A549 (cell line): Measurements from ENCODE around the gene DISP1. TPM values are rescaled to one million over a fixed set of nuclear protein-coding genes. Genes with fewer than 3 reads are reported as not detected.

Experiments used
- ATAC-seq, 2 experiments: fragments of 200-7000 bp in 1 of 2; fragments of >200 bp in 1 of 2; cut with Nextera tagmentation in 1 of 2; cut with Tn5 transposase in 1 of 2; 3 replicates each; pipeline versions ENCODE4 v1.8.0 to v1.9.1; 2018 to 2020; ENCODE audit warnings: mild to moderate bottlenecking in 1 of 2, moderate library complexity in 1 of 2
- CTCF ChIA-PET: fragments of 300-600 bp; sonication (Branson Sonifier 250); formaldehyde crosslinking; extraction: SDS; loops from one replicate; lab custom pipeline; 2021; ENCODE audit warnings: antibody characterized with exemption, inconsistent platforms; lab: Yijun Ruan, JAX
- POLR2A ChIA-PET: fragments of 350-600 bp; formaldehyde crosslinking; extraction: SDS; loops from one replicate; lab custom pipeline; 2021; ENCODE audit warnings: antibody characterized with exemption, inconsistent platforms; lab: Yijun Ruan, JAX
- DNase-seq, 2 experiments: peaks; one replicate each; pipeline versions ENCODE4 v3.0.0 to v3.0.0-alpha.2; 2011 to 2016; ENCODE audit warnings: low read depth in 1 of 2, low spot score in 1 of 2
- FAIRE-seq: peaks from 2 replicates; lab custom pipeline; 2011; peaks lifted over from hg19 to GRCh38; lab: Jason Lieb, UNC
- H3K27ac ChIP-seq, 2 experiments: fragments of >200 bp; sonication (Bioruptor Twin); formaldehyde crosslinking; 3 replicates each; pipeline ENCODE4 v1.5.1; 2016 to 2017
- H3K4me1 ChIP-seq: fragments of >200 bp; sonication (Bioruptor Twin); formaldehyde crosslinking; 3 replicates; pipeline ENCODE4 v1.6.1; 2016
- H3K4me2 ChIP-seq: fragments of >200 bp; sonication (Bioruptor Twin); formaldehyde crosslinking; 3 replicates; pipeline ENCODE4 v1.6.1; 2016
- H3K4me3 ChIP-seq: fragments of >200 bp; sonication (Bioruptor Twin); formaldehyde crosslinking; 3 replicates; pipeline ENCODE4 v1.5.1; 2016
- H3K9me3 ChIP-seq: fragments of >200 bp; sonication (Bioruptor Twin); formaldehyde crosslinking; 3 replicates; pipeline ENCODE4 v1.6.1; 2016
- BHLHE40 ChIP-seq: IDR thresholded peaks from 2 replicates; pipeline ENCODE4 v1.6.1; 2012; ENCODE audit warnings: low read depth, low read length, inconsistent platforms
- CBX2 ChIP-seq: fragments of 200-600 bp; sonication (generic); IDR thresholded peaks from 2 replicates; pipeline ENCODE4 v1.6.1; 2016; ENCODE audit warnings: low read depth, mild to moderate bottlenecking, borderline replicate concordance
- CEBPB ChIP-seq, 2 experiments: fragments of >200 bp in 1 of 2; sonication (Bioruptor Twin) in 1 of 2; formaldehyde crosslinking in 1 of 2; IDR thresholded peaks; 2 replicates each; pipeline ENCODE4 v1.6.1; 2012 to 2016
- CHD2 ChIP-seq: fragments of 150-350 bp; IDR thresholded peaks from 2 replicates; pipeline ENCODE4 v1.6.1; 2014; ENCODE audit warnings: low read length; ENCODE audit not compliant: partially characterized antibody
- EHF ChIP-seq: fragments of 250-450 bp; sonication (Bioruptor Pico); IDR thresholded peaks from 2 replicates; pipeline ENCODE4 v1.5.0; 2020; ENCODE audit warnings: mild to moderate bottlenecking
- FOSB ChIP-seq: fragments of 250-450 bp; sonication (Bioruptor Pico); IDR thresholded peaks from 2 replicates; pipeline ENCODE4 v1.5.0; 2020; ENCODE audit warnings: mild to moderate bottlenecking, moderate library complexity
- FOSL2 ChIP-seq, 2 experiments: fragments of 450-650 bp in 1 of 2; fragments of >200 bp in 1 of 2; sonication (Bioruptor Twin) in 1 of 2; formaldehyde crosslinking; IDR thresholded peaks; 2 replicates each; pipeline versions ENCODE4 v1.5.0 to v1.6.1; 2016 to 2020; ENCODE audit warnings: mild to moderate bottlenecking in 1 of 2, moderate library complexity in 1 of 2
- HDAC2 ChIP-seq: fragments of 200-600 bp; sonication (generic); IDR thresholded peaks from 2 replicates; pipeline ENCODE4 v1.6.1; 2016
- HEYL ChIP-seq: fragments of 250-450 bp; sonication (Bioruptor Pico); IDR thresholded peaks from 2 replicates; pipeline ENCODE4 v1.8.0; 2021; ENCODE audit warnings: mild to moderate bottlenecking, moderate library complexity
- HOXA7 ChIP-seq: fragments of 250-450 bp; sonication (Bioruptor Pico); IDR thresholded peaks from 2 replicates; pipeline ENCODE4 v1.5.0; 2020; ENCODE audit warnings: mild to moderate bottlenecking, moderate library complexity
- JUNB ChIP-seq: fragments of >200 bp; sonication (Bioruptor Twin); formaldehyde crosslinking; IDR thresholded peaks from 2 replicates; pipeline ENCODE4 v1.6.1; 2016
- MAFK ChIP-seq: fragments of 450-650 bp; IDR thresholded peaks from 2 replicates; pipeline ENCODE4 v1.6.1; 2014; ENCODE audit not compliant: partially characterized antibody
- NFE2L2 ChIP-seq: fragments of 150-350 bp; conservative IDR thresholded peaks from 2 replicates; pipeline ENCODE4 v1.6.1; 2014; ENCODE audit warnings: low read length
- POLR2A ChIP-seq: IDR thresholded peaks from 2 replicates; pipeline ENCODE4 v1.6.1; 2012; ENCODE audit warnings: mild to moderate bottlenecking, low read length
- RCOR1 ChIP-seq: fragments of 150-350 bp; IDR thresholded peaks from 2 replicates; pipeline ENCODE4 v1.6.1; 2014; ENCODE audit warnings: antibody characterized with exemption, low read length, low read depth
- RFX5 ChIP-seq: fragments of 450-650 bp; IDR thresholded peaks from 2 replicates; pipeline ENCODE4 v1.7.1; 2014; ENCODE audit warnings: antibody characterized with exemption, mild to moderate bottlenecking, moderate library complexity
- TFCP2L1 ChIP-seq: fragments of 250-450 bp; sonication (Bioruptor Pico); IDR thresholded peaks from 2 replicates; pipeline ENCODE4 v1.5.0; 2021; ENCODE audit warnings: mild to moderate bottlenecking
- WGBS: methylation state at CpG from one replicate; pipeline ENCODE4 v1.1.6; 2017; ENCODE audit errors: missing lambda C conversion rate; 5-methylcytosine and 5-hydroxymethylcytosine counted together
- polyA plus RNA-seq, 4 experiments: library from polyadenylated mRNA; depleted of rRNA in 3 of 4; stranded (reverse); fragments of >200 nt; fragmentation: RNase III in 1 of 4; extraction: RNeasy Plus Mini Kit Qiagen cat#74134 plus additional on column Dnase treatment in 1 of 4; gene quantifications; 2 replicates in 3 of 4; 3 replicates in 1 of 4; pipeline ENCODE4 v1.2.3, GENCODE V29; 2011 to 2017
- TF ChIP-seq, protein P1 (sequence below): fragments of >200 bp; sonication (Bioruptor Twin); formaldehyde crosslinking; IDR thresholded peaks from 2 replicates; pipeline ENCODE4 v1.6.1; 2016
- TF ChIP-seq, protein P2 (sequence below): fragments of 450-650 bp; IDR thresholded peaks from 2 replicates; pipeline ENCODE4 v1.6.1; 2014; ENCODE audit warnings: antibody characterized with exemption
- TF ChIP-seq, protein P3 (sequence below): IDR thresholded peaks from 2 replicates; pipeline ENCODE4 v1.6.1; 2012
- TF ChIP-seq, protein P4 (sequence below): fragments of 250-450 bp; sonication (Bioruptor Pico); IDR thresholded peaks from 2 replicates; pipeline ENCODE4 v1.5.0; 2020; ENCODE audit warnings: low read depth, mild to moderate bottlenecking, moderate library complexity
- TF ChIP-seq, protein P5 (sequence below): fragments of >200 bp; sonication (Bioruptor Twin); formaldehyde crosslinking; IDR thresholded peaks from 3 replicates; pipeline ENCODE4 v1.5.1; 2016
- TF ChIP-seq, protein P6 (sequence below): IDR thresholded peaks from 2 replicates; pipeline ENCODE4 v1.6.1; 2012
- TF ChIP-seq, protein P7 (sequence below): fragments of >200 bp; sonication (Bioruptor Twin); formaldehyde crosslinking; IDR thresholded peaks from 3 replicates; pipeline ENCODE4 v1.6.1; 2016

Gene DISP1
- polyA plus RNA-seq, 2 of the 4 experiments (the other 2 are of a cell fraction): 1.2 to 5.1 TPM

DNA sequence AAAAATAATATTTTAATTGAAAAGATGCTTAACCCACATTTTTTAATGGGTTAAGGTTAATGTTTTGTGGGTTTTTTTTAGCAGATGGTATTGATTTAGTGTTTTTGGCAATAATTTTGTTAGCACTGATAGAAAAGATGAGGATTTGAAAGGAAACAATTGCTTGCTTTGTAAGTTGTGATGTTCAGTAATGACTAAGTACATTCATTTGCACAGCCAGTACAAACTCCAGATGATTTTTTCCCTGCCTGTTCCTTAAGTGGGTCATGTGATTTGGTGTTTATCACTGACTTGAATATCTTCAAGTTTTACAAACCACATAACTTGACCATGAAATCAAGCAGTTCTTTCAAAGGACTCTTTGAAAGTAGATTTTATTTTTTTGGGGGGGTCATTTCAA, 15.0 kb downstream of the DISP1 start:
- FAIRE-seq (no peak), DNase-seq (no peak), ATAC-seq (no peak)
- POLR2A ChIA-PET: no interaction called here
- Histone ChIP-seq H3K9me3 (no peaks in the 10 kb centered on the region), H3K4me1 (peaks cover 19% of the 10 kb centered on the region), H3K4me2 (no peak overlapping the region), H3K4me3 (no peak overlapping the region), H3K27ac (no peak overlapping the region)
- TF ChIP-seq RCOR1: no peak
- TF ChIP-seq CBX2: no peak
- TF ChIP-seq, protein P1, sequence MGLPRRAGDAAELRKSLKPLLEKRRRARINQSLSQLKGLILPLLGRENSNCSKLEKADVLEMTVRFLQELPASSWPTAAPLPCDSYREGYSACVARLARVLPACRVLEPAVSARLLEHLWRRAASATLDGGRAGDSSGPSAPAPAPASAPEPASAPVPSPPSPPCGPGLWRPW: no peak
- no peak for TF ChIP-seq NFE2L2
- TF ChIP-seq HOXA7 (CRISPR knock-in tag): no peak
- TF ChIP-seq POLR2A: no peak
- TF ChIP-seq, protein P2, sequence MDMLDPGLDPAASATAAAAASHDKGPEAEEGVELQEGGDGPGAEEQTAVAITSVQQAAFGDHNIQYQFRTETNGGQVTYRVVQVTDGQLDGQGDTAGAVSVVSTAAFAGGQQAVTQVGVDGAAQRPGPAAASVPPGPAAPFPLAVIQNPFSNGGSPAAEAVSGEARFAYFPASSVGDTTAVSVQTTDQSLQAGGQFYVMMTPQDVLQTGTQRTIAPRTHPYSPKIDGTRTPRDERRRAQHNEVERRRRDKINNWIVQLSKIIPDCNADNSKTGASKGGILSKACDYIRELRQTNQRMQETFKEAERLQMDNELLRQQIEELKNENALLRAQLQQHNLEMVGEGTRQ: no peak
- no peak for TF ChIP-seq HEYL
- no peak for TF ChIP-seq CEBPB (IDR thresholded peaks at IDR 0.05)
- TF ChIP-seq HDAC2: no peak
- no peak for TF ChIP-seq FOSB
- TF ChIP-seq, protein P3, sequence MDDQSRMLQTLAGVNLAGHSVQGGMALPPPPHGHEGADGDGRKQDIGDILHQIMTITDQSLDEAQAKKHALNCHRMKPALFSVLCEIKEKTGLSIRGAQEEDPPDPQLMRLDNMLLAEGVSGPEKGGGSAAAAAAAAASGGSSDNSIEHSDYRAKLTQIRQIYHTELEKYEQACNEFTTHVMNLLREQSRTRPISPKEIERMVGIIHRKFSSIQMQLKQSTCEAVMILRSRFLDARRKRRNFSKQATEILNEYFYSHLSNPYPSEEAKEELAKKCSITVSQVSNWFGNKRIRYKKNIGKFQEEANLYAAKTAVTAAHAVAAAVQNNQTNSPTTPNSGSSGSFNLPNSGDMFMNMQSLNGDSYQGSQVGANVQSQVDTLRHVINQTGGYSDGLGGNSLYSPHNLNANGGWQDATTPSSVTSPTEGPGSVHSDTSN: no peak
- TF ChIP-seq, protein P4, sequence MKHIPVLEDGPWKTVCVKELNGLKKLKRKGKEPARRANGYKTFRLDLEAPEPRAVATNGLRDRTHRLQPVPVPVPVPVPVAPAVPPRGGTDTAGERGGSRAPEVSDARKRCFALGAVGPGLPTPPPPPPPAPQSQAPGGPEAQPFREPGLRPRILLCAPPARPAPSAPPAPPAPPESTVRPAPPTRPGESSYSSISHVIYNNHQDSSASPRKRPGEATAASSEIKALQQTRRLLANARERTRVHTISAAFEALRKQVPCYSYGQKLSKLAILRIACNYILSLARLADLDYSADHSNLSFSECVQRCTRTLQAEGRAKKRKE (CRISPR knock-in tag): no peak
- no peak for TF ChIP-seq TFCP2L1 (CRISPR knock-in tag)
- TF ChIP-seq, protein P5, sequence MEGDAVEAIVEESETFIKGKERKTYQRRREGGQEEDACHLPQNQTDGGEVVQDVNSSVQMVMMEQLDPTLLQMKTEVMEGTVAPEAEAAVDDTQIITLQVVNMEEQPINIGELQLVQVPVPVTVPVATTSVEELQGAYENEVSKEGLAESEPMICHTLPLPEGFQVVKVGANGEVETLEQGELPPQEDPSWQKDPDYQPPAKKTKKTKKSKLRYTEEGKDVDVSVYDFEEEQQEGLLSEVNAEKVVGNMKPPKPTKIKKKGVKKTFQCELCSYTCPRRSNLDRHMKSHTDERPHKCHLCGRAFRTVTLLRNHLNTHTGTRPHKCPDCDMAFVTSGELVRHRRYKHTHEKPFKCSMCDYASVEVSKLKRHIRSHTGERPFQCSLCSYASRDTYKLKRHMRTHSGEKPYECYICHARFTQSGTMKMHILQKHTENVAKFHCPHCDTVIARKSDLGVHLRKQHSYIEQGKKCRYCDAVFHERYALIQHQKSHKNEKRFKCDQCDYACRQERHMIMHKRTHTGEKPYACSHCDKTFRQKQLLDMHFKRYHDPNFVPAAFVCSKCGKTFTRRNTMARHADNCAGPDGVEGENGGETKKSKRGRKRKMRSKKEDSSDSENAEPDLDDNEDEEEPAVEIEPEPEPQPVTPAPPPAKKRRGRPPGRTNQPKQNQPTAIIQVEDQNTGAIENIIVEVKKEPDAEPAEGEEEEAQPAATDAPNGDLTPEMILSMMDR: no peak
- no peak for TF ChIP-seq BHLHE40
- CTCF ChIA-PET: no interaction called here

DNA sequence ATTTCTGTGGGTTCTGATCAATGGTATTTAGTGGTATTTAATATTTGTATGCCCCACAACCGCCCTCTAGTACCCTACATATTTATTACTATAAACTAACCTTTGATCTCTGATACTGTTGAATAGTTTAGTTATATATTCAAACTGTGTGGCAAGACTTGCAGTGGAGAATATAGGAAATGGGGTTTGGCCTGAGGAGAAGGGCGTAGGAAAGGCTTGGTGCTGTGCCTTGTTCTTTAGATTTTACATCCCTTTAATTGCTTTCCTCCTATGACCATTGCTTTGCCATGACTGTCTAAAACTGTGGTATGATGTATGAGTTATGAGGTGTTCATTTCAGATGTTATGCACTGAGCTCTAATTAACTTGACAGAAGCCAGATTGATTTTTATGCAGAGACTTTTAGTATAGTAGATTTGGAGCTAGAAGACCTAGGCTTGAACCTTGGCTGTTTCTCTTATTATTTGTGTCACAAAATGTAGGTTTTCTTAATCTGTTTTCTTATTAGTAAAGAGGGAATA, 18.6 kb downstream of the DISP1 start:
- Histone ChIP-seq H3K4me3 (no peak overlapping the region), H3K9me3 (no peaks in the 10 kb centered on the region), H3K4me2 (no peak overlapping the region), H3K4me1 (peaks cover 6% of the 10 kb centered on the region; the same call in 1 of the 3 replicates), H3K27ac (no peak overlapping the region)
- TF ChIP-seq, protein P6, sequence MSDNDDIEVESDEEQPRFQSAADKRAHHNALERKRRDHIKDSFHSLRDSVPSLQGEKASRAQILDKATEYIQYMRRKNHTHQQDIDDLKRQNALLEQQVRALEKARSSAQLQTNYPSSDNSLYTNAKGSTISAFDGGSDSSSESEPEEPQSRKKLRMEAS: no peak
- TF ChIP-seq HOXA7 (CRISPR knock-in tag) (no peak), FOSL2 (IDR thresholded peaks at IDR 0.05) (no peak), FOSL2 (CRISPR knock-in tag; IDR thresholded peaks at IDR 0.05) (no peak), MAFK (no peak), CHD2 (no peak), EHF (CRISPR knock-in tag) (no peak), HEYL (no peak), RFX5 (no peak), JUNB (no peak)
- TF ChIP-seq, protein P7, sequence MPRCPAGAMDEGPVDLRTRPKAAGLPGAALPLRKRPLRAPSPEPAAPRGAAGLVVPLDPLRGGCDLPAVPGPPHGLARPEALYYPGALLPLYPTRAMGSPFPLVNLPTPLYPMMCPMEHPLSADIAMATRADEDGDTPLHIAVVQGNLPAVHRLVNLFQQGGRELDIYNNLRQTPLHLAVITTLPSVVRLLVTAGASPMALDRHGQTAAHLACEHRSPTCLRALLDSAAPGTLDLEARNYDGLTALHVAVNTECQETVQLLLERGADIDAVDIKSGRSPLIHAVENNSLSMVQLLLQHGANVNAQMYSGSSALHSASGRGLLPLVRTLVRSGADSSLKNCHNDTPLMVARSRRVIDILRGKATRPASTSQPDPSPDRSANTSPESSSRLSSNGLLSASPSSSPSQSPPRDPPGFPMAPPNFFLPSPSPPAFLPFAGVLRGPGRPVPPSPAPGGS: no peak
- ChIA-PET CTCF (interaction anchor here (1.0 to 1.3 kb wide), 3 partner anchors 248 to 379 kb away, joined by 4 read pairs; no protein-coding TSS in a partner anchor), POLR2A (no interaction called here)
- DNase-seq (no peak), ATAC-seq (no peak), FAIRE-seq (no peak)
- 81% methylated on average over 2 of the region's 2 CpGs for WGBS
